ENCODE results near the gene CSRP1.

CSRP1 gene

GRCh38 chr1:201499795-201500669, 6.9 kb downstream of the CSRP1 start:
- TF ChIP-seq CTCF (IDR thresholded peaks at IDR 0.05; ENCODE audit: insufficient read depth, low read length, poor library complexity, severe bottlenecking) (no peak), EZH2phosphoT487 (conservative IDR thresholded peaks at IDR 0.05; ENCODE audit: low read length) (no peak)
- Histone ChIP-seq H3K27me3 (ENCODE audit: low read length) (no peaks in the 10 kb centered on the region), H3K79me2 (ENCODE audit: insufficient read depth, low read length) (no peaks in the 10 kb centered on the region), H3K9me2 (replicated peaks; ENCODE audit: insufficient read depth, low read length) (no peaks in the 10 kb centered on the region), H3K36me3 (ENCODE audit: low read length) (no peaks in the 10 kb centered on the region), H3K9ac (ENCODE audit: low read length) (no peak overlapping the region), H3K27ac (ENCODE audit: low read depth, low read length) (no peak overlapping the region), H3F3A (ENCODE audit: insufficient read depth) (no peaks in the 10 kb centered on the region), H3K4me3 (ENCODE audit: insufficient read depth, low read length, poor library complexity, severe bottlenecking) (no peak overlapping the region), H3K9me3 (ENCODE audit: insufficient read depth, low read length) (no peaks in the 10 kb centered on the region), H4K20me1 (ENCODE audit: low read depth, low read length) (no peaks in the 10 kb centered on the region), H2AFZ (ENCODE audit: low read depth, low read length, severe bottlenecking) (no peak overlapping the region), H3K4me2 (ENCODE audit: low read depth, low read length, poor library complexity, severe bottlenecking) (no peak overlapping the region)

- no peaks in the 10 kb centered on the region for H3K79me2 ChIP-seq (ENCODE audit: insufficient read depth, low read length)
- H3K4me3 ChIP-seq (ENCODE audit: insufficient read depth, low read length, poor library complexity, severe bottlenecking) = no peak overlapping the region
- TF ChIP-seq EZH2phosphoT487 (conservative IDR thresholded peaks at IDR 0.05; ENCODE audit: low read length) (no peak), CTCF (IDR thresholded peaks at IDR 0.05; ENCODE audit: insufficient read depth, low read length, poor library complexity, severe bottlenecking) (no peak)
- H3F3A ChIP-seq (ENCODE audit: insufficient read depth) = no peaks in the 10 kb centered on the region
- H4K20me1 ChIP-seq (ENCODE audit: low read depth, low read length) = no peaks in the 10 kb centered on the region
- H3K4me2 ChIP-seq (ENCODE audit: low read depth, low read length, poor library complexity, severe bottlenecking) = no peak overlapping the region
- H3K36me3 ChIP-seq (ENCODE audit: low read length) = no peaks in the 10 kb centered on the region
- no peaks in the 10 kb centered on the region for H3K9me3 ChIP-seq (ENCODE audit: insufficient read depth, low read length)
- H3K9ac ChIP-seq (ENCODE audit: low read length) = no peak overlapping the region
- no peaks in the 10 kb centered on the region for H3K9me2 ChIP-seq (replicated peaks; ENCODE audit: insufficient read depth, low read length)
- no peaks in the 10 kb centered on the region for H3K27me3 ChIP-seq (ENCODE audit: low read length)
- no peak overlapping the region for H3K27ac ChIP-seq (ENCODE audit: low read depth, low read length)
- H2AFZ ChIP-seq (ENCODE audit: low read depth, low read length, severe bottlenecking) = no peak overlapping the region
These were observed 7.7 kb downstream of the CSRP1 start for GRCh38 chr1:201499191-201499590.

- Histone ChIP-seq H3F3A (ENCODE audit: insufficient read depth) (no peaks in the 10 kb centered on the region), H3K27ac (ENCODE audit: low read depth, low read length) (no peak overlapping the region), H3K4me3 (ENCODE audit: insufficient read depth, low read length, poor library complexity, severe bottlenecking) (no peak overlapping the region), H3K4me2 (ENCODE audit: low read depth, low read length, poor library complexity, severe bottlenecking) (no peak overlapping the region), H3K9me3 (ENCODE audit: insufficient read depth, low read length) (no peaks in the 10 kb centered on the region), H4K20me1 (ENCODE audit: low read depth, low read length) (no peaks in the 10 kb centered on the region), H3K9me2 (replicated peaks; ENCODE audit: insufficient read depth, low read length) (no peaks in the 10 kb centered on the region), H2AFZ (ENCODE audit: low read depth, low read length, severe bottlenecking) (no peak overlapping the region), H3K79me2 (ENCODE audit: insufficient read depth, low read length) (no peaks in the 10 kb centered on the region), H3K27me3 (ENCODE audit: low read length) (no peaks in the 10 kb centered on the region), H3K36me3 (ENCODE audit: low read length) (no peaks in the 10 kb centered on the region), H3K9ac (ENCODE audit: low read length) (no peak overlapping the region)
- TF ChIP-seq EZH2phosphoT487 (conservative IDR thresholded peaks at IDR 0.05; ENCODE audit: low read length) (no peak), CTCF (IDR thresholded peaks at IDR 0.05; ENCODE audit: insufficient read depth, low read length, poor library complexity, severe bottlenecking) (no peak)
These were observed 8.3 kb downstream of the CSRP1 start for GRCh38 chr1:201498621-201499020.
